GM12872 (cell line): ENCODE results near the gene C1orf185.
A peak's percentile ranks its signal among the peaks of the same experiment; 100 is the strongest.

Experiments
- TF ChIP-seq, protein P1 (sequence below): IDR thresholded peaks from 3 replicates; pipeline ENCODE4 v1.5.1; 2011; ENCODE audit warnings: low read depth, mild to moderate bottlenecking, low read length, moderate library complexity; ENCODE audit not compliant: insufficient read depth

The C1orf185 gene

DNA sequence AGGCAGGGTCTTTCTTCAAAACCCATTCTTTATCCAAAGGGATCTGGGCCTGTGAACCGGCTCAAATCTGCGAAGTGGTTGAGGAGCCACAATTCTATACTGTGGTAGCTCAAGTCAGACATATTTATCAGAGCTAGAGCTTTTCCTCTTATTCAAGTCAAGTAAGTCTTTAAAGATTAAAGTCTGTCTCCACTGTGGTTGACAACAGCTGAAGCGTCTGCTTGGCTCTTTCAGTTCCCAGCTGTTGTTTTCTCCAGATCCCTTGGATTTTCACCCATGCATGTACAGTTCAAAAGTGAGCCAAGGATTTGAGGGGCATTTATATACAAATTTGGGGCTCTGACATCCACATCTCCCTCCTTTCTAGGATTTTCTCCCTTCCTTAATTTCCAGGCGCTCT is 66.9 kb downstream of the C1orf185 start:
- TF ChIP-seq, protein P1, sequence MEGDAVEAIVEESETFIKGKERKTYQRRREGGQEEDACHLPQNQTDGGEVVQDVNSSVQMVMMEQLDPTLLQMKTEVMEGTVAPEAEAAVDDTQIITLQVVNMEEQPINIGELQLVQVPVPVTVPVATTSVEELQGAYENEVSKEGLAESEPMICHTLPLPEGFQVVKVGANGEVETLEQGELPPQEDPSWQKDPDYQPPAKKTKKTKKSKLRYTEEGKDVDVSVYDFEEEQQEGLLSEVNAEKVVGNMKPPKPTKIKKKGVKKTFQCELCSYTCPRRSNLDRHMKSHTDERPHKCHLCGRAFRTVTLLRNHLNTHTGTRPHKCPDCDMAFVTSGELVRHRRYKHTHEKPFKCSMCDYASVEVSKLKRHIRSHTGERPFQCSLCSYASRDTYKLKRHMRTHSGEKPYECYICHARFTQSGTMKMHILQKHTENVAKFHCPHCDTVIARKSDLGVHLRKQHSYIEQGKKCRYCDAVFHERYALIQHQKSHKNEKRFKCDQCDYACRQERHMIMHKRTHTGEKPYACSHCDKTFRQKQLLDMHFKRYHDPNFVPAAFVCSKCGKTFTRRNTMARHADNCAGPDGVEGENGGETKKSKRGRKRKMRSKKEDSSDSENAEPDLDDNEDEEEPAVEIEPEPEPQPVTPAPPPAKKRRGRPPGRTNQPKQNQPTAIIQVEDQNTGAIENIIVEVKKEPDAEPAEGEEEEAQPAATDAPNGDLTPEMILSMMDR: no peak

DNA sequence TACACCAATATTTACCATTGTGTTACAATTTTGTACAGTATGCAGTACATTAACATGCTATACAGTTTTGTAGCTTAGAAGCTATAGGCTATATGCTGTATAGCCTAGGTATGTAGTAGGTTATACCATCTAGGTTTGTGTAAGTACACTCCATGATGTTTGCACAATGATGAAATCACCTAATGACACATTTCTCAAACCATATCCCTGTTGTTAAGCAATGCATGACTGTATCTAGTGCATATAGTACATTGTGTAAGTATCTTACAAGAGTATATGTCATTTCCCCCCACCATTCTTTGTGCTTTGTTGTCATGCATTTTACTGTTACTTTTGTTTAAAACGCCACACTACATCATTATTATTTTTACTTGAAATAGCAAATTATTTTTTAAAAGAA is 68.3 kb downstream of the C1orf185 start:
- TF ChIP-seq, protein P1: no peak

DNA sequence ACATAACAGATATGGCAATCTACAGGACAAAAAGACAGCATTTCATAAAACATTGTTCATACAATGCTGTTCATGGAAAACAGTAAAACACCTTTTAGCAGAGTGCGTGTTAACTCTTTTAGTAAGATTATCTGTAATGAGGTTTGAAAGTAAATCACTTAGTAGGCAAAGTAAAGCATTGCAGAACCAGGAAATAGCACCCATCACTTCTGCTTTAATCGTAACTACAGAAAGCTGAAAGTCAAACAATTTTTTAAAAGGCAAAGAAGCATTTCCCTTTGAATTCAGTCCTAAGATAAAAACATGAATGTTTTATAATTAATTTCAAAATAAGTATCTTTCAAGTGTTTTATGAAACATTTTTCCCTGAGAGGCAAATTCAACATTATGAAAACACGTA is 70.8 kb downstream of the C1orf185 start:
- TF ChIP-seq, protein P1: no peak

DNA sequence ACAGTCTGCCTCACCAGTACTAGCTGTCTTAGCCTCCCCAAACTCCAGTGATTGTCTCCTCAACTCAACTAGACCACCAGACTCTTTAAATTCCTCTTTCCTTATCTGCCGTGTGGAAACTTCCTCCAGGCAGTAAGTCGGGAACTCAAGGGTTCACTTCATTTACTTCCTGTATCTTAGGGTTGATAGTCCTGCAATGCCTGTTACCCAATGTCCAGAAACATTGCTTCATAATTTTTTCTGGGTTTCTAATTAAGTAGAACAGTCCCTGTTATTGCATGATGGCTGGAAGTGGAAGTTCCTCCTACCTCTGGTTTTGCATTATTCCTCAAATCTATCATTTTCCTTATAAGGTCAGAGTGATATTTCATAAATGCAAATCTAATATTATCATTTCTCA is 73.2 kb downstream of the C1orf185 start:
- TF ChIP-seq, protein P1: no peak

DNA sequence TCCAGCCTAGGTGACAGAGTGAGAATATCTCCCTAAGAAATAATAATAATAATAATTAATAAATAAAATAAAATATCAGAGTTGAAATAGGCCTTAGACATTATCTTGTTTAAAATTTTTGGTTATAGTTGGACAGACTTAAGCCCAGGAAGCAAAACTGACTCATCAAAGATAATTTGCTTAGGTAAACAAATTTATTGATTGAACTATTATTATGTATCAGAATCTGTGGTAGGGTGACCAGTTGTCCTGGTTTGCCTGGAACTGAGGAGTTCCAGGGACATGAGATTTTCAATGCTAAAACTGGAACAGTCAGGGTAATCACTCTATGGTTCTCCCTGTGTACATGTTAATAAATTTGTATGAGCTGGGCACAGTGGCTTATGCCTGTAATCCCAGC is 86.2 kb downstream of the C1orf185 start:
- TF ChIP-seq, protein P1: no peak

DNA sequence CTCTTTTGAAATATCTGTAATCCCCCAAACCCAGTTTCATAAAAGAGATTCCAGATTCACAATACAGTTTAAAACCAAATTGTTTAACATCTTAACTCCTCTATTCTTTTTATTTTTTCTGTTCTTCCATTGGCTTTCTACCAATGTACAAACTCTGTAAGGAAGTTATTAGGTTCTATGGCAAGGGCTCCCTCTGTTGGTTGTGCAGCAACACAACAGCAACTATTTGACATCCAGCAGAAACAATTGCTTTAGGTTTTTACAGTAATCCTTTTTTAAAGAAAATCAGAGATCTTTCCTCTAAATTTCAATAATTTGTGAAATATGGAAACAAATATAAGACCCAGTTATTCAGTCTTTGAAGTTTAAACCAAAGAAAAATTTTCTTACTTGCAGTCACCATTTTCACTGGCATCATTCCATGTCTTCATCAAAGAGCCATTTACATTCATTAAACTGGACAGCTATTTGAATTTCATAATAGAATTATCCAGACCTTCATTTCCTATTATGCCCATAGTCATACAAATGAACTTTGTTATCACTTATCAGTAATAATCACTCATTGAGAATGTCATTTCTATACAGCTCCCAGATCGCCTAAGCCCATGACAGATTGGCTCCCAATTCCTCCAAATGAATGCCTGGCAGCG is 87.5 kb downstream of the C1orf185 start:
- TF ChIP-seq, protein P1: peak; percentile 78

DNA sequence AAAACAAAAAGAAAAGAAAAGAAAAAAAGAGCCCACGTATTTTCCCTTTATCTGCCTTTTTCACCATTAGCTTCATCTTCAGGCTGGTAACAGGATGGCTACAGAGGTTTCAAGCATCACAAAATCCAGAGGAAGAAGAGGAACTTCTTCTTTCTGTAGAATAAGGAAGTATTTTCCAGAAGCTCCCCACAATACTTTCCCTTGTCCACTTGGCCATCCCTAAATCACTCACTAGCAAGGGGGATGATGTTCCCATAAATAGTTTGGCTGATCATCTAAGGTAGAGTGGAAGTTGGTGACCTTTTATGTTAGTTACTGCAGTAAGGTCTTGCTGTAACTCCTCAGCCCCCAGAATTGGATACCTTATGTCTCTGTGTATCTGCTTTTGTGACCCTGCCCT is 88.9 kb downstream of the C1orf185 start:
- TF ChIP-seq, protein P1: no peak
